Measurements from ENCODE around the gene MAPK1. TPM values are rescaled to one million over a fixed set of nuclear protein-coding genes. Genes with fewer than 3 reads are reported as not detected.
A peak's percentile ranks its signal among the peaks of the same experiment; 100 is the strongest.

Gene MAPK1
- total RNA-seq, 4 donors from 2014 or later: 45.3 to 122 (median 75.2) TPM

DNA sequence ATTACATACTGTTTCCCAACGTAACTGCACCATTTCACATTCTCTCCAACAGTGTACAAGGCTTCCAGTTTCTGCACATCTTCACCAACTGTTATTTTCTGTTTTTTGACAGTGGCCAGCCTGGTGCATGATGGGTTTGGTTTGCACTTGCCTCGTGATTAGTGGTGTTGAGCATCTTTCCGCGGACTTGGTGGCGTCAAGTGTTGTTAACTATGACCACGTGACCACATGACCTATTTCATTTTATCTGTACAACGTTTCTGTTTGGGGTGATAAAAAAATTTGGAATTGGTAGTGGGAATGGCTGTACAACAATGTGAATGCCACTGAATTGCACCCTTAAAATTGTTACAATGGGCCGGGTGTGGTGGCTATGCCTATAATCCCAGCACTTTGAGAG is 129.4 kb downstream of the MAPK1 start:
- intact Hi-C loops (cut with DNase I; ENCODE audit: low total_unique reads): no loop called here
- DNase-seq: no peak
- no peaks in the 10 kb centered on the region for H3K27me3 ChIP-seq
- no peaks in the 10 kb centered on the region for H3K9me3 ChIP-seq
- H3K36me3 ChIP-seq: no peaks in the 10 kb centered on the region
- TF ChIP-seq, protein P1, sequence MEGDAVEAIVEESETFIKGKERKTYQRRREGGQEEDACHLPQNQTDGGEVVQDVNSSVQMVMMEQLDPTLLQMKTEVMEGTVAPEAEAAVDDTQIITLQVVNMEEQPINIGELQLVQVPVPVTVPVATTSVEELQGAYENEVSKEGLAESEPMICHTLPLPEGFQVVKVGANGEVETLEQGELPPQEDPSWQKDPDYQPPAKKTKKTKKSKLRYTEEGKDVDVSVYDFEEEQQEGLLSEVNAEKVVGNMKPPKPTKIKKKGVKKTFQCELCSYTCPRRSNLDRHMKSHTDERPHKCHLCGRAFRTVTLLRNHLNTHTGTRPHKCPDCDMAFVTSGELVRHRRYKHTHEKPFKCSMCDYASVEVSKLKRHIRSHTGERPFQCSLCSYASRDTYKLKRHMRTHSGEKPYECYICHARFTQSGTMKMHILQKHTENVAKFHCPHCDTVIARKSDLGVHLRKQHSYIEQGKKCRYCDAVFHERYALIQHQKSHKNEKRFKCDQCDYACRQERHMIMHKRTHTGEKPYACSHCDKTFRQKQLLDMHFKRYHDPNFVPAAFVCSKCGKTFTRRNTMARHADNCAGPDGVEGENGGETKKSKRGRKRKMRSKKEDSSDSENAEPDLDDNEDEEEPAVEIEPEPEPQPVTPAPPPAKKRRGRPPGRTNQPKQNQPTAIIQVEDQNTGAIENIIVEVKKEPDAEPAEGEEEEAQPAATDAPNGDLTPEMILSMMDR (IDR thresholded peaks at IDR 0.05): no peak
- TF ChIP-seq POLR2A (IDR thresholded peaks at IDR 0.05): no peak
- H3K27ac ChIP-seq: no peak overlapping the region
- H3K4me1 ChIP-seq: peaks cover 0 to 8% of the 10 kb centered on the region in 2 donors
- no peak overlapping the region for H3K4me3 ChIP-seq

DNA sequence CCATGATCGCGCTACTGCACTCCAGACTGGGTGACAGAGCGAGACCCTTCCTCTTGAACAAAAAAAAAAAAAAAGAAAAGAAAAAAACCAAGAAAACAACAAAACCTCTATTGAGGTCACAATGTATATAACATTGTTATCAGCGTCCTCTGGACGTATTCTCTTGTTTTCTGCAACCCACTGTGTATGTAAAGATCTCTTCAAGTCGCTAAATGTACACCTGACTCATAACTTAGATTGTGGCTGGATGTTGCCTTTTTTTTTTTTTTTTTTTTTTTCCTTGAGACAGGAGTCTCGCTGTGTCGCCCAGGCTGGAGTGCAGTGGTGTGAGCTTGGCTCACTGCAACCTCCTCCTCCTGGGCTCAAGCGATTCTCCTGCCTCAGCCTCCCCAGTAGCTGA is 130.5 kb downstream of the MAPK1 start:
- intact Hi-C loops (cut with DNase I; ENCODE audit: low total_unique reads): no loop called here
- no peaks in the 10 kb centered on the region for H3K36me3 ChIP-seq
- no peak for TF ChIP-seq POLR2A (IDR thresholded peaks at IDR 0.05)
- TF ChIP-seq, protein P1 (IDR thresholded peaks at IDR 0.05): no peak
- H3K4me1 ChIP-seq: peaks cover 0 to 8% of the 10 kb centered on the region in 2 donors
- no peaks in the 10 kb centered on the region for H3K9me3 ChIP-seq
- no peak overlapping the region for H3K27ac ChIP-seq
- no peak overlapping the region for H3K4me3 ChIP-seq
- no peak for DNase-seq
- H3K27me3 ChIP-seq: no peaks in the 10 kb centered on the region

DNA sequence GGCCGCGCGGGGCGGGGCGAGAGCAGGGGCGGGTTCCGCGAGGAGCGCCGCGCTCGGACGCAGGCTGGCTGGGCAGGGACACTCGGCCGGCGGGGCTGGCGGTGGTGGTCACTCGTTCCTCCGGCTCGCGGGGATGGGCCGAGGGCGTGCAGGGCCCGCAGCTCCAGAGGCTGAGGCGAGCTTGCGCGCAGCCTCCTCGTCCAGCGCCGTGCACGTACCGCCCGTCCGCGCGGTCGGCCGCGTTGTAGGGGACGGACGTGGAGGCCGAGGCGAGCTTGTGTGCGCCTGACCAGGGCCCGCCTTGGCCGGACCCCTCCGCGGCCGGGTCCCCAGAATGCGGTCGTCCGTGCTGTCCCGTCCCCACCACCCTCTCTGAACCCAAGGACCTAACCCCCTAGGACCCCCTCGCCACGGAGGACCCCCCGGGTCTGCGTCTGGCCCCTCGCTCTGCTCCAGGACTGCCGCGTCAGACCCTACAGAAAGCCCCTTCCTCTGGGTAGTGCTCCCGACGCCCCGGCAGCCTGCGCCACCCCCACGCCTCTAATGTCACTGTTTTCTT is 131.3 kb downstream of the MAPK1 start:
- Histone ChIP-seq H3K9me3 (no peaks in the 10 kb centered on the region), H3K27ac (peak overlapping the region in 1 of 2 donors; percentile 59), H3K27me3 (no peaks in the 10 kb centered on the region), H3K4me3 (peak overlapping the region; percentile 1 to 46), H3K36me3 (no peaks in the 10 kb centered on the region), H3K4me1 (peaks cover 0 to 8% of the 10 kb centered on the region in 2 donors)
- TF ChIP-seq, protein P1 (IDR thresholded peaks at IDR 0.05): no peak
- no peak for TF ChIP-seq POLR2A (IDR thresholded peaks at IDR 0.05)
- DNase-seq: peak in 1 of 2 donors; percentile 32
- intact Hi-C loops (cut with DNase I; ENCODE audit: low total_unique reads): no loop called here

DNA sequence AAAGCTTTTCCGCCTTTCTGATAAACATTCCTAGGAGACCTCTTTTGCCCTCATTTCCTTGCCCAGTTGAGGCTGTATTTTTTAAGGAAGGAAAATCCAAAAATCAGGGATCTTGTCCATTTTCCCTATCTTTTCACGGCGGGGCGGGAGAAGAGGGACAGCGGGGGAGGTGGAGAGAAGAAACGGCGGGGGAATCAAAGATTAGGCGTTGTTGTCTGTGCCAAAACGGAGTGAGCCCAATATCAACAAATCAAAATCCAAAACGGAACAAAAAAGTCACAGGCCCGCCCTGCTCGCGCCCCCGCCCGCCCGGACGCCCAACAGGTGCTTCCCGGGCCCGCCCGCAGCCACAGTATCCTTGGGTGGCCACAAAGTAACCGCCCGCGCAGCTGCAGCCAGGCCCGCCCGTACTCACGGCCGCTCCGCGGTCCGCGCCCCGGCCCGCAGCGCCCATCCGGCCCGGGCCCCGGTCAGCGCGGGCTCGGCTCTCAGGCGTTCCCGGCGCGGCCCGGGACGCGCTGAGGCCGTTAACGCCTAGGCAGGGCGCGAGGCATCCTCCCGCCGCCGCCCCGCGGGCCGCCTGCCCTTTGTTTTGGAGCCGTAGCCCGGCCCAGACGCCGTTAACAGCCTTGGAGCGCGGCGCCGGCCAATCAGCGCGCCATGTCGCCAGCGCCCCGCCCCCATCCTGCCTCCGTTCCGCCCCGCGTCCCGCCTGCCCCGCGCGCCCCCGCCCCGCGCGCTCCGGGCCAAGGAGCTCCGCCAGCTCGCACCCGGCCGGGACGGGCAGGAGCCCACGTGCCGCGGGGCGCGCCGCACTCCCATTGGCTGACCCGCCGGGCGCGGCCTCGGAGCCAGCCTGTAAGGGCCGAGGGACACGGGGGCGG is 132.0 kb downstream of the MAPK1 start, which contains the start of gene YPEL1:
TSS of gene YPEL1 (minus strand) at position 595 of the 884 bp plus-strand sequence. CDS start 25,050 bp downstream, outside the sequence.
- Histone ChIP-seq H3K27me3 (no peaks in the 10 kb centered on the region), H3K9me3 (no peaks in the 10 kb centered on the region), H3K27ac (peak within 1 kb of the TSS; percentile 74 to 77), H3K4me1 (peaks cover 0 to 8% of the 10 kb centered on the region in 2 donors), H3K4me3 (peak within 1 kb of the TSS; percentile 36 to 57), H3K36me3 (no peaks in the 10 kb centered on the region)
- TF ChIP-seq, protein P1 (IDR thresholded peaks at IDR 0.05): peak in 1 of 4 experiments; percentile 46
- peak; percentile 99 to 100 for TF ChIP-seq POLR2A (IDR thresholded peaks at IDR 0.05)
- intact Hi-C loops (cut with DNase I; ENCODE audit: low total_unique reads): no loop called here
- DNase-seq: peak; percentile 94 to 96

All from uterus (tissue), 4 donors.